Measurements from ENCODE around the gene PPP2R2C.

The PPP2R2C gene

GRCh38 chr4:6341696-6342095 lies 130.7 kb downstream of the PPP2R2C start:
- H3K9ac ChIP-seq (ENCODE audit: insufficient read length, low read depth), result no peak overlapping the region
- H3K9me3 ChIP-seq (ENCODE audit: insufficient read depth, low read length), result peaks cover 8% of the 10 kb centered on the region; the same call in 1 of the 2 replicates
- H3K4me1 ChIP-seq (ENCODE audit: insufficient read depth, insufficient read length), result peaks cover 12% of the 10 kb centered on the region
- H3K4me3 ChIP-seq (ENCODE audit: insufficient read length, low read depth), result no peak overlapping the region
- TF ChIP-seq SUZ12 (IDR thresholded peaks at IDR 0.05; ENCODE audit: extremely low read depth, insufficient read depth, insufficient read length), result no peak
- TF ChIP-seq ZNF274 (IDR thresholded peaks at IDR 0.05; ENCODE audit: low read depth, low read length), result no peak
- no peak for TF ChIP-seq YY1 (IDR thresholded peaks at IDR 0.05; ENCODE audit: insufficient read depth, insufficient read length)
- DNase-seq (ENCODE audit: low read depth, low spot score), result no peak
- H3K27me3 ChIP-seq (ENCODE audit: insufficient read depth, insufficient read length), result peaks cover 21% of the 10 kb centered on the region
- H3K36me3 ChIP-seq (ENCODE audit: insufficient read depth, insufficient read length, low read length), result no peaks in the 10 kb centered on the region

DNA sequence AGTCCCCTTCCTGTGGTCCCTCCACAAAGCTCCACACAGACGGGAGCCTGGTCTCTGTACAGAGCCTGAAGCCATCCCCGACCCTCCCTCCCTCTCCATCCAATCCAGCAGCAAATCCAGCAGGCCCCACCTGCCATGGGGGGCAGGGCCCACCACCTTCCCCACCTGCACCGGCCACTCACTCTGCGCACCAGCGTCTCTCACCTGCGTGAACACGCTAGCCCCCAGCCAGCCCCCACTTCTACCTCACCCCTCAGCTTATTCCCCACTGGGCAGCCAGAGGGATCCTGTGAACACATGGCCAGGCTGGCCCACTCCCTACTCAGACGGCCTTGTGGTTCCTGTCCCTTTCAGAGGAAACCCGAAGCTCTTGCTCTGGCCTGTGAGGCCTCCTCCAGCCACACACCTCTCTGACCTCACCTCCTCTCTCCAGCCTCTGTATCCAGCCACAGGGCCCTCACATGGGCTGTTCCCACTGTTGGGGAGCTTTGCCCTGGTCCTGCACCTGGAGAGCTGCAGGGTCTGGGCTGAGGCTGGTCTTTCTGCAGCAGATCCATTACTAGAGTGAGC lies 131.9 kb downstream of the PPP2R2C start:
- Histone ChIP-seq H3K36me3 (ENCODE audit: insufficient read depth, insufficient read length, low read length) (no peaks in the 10 kb centered on the region), H3K9ac (ENCODE audit: insufficient read length, low read depth) (no peak overlapping the region), H3K9me3 (ENCODE audit: insufficient read depth, low read length) (peaks cover 3% of the 10 kb centered on the region; the same call in 1 of the 2 replicates), H3K4me1 (ENCODE audit: insufficient read depth, insufficient read length) (peaks cover 14% of the 10 kb centered on the region), H3K27me3 (ENCODE audit: insufficient read depth, insufficient read length) (peaks cover 25% of the 10 kb centered on the region), H3K4me3 (ENCODE audit: insufficient read length, low read depth) (no peak overlapping the region)
- no peak for TF ChIP-seq ZNF274 (IDR thresholded peaks at IDR 0.05; ENCODE audit: low read depth, low read length)
- TF ChIP-seq SUZ12 (IDR thresholded peaks at IDR 0.05; ENCODE audit: extremely low read depth, insufficient read depth, insufficient read length), result no peak
- no peak for TF ChIP-seq YY1 (IDR thresholded peaks at IDR 0.05; ENCODE audit: insufficient read depth, insufficient read length)
- DNase-seq (ENCODE audit: low read depth, low spot score), result no peak

- no peak overlapping the region for H3K9ac ChIP-seq (ENCODE audit: insufficient read length, low read depth)
- no peaks in the 10 kb centered on the region for H3K36me3 ChIP-seq (ENCODE audit: insufficient read depth, insufficient read length, low read length)
- H3K4me1 ChIP-seq (ENCODE audit: insufficient read depth, insufficient read length), result peaks cover 17% of the 10 kb centered on the region
- H3K27me3 ChIP-seq (ENCODE audit: insufficient read depth, insufficient read length), result peaks cover 29% of the 10 kb centered on the region
- no peaks in the 10 kb centered on the region for H3K9me3 ChIP-seq (ENCODE audit: insufficient read depth, low read length)
- no peak for DNase-seq (ENCODE audit: low read depth, low spot score)
- TF ChIP-seq SUZ12 (IDR thresholded peaks at IDR 0.05; ENCODE audit: extremely low read depth, insufficient read depth, insufficient read length), result no peak
- TF ChIP-seq ZNF274 (IDR thresholded peaks at IDR 0.05; ENCODE audit: low read depth, low read length), result no peak
- TF ChIP-seq YY1 (IDR thresholded peaks at IDR 0.05; ENCODE audit: insufficient read depth, insufficient read length), result no peak
- no peak overlapping the region for H3K4me3 ChIP-seq (ENCODE audit: insufficient read length, low read depth)
Measured at GRCh38 chr4:6339818-6340445, 132.5 kb downstream of the PPP2R2C start.

GRCh38 chr4:6338951-6339817 lies 133.2 kb downstream of the PPP2R2C start:
- H3K4me1 ChIP-seq (ENCODE audit: insufficient read depth, insufficient read length), result peaks cover 17% of the 10 kb centered on the region
- H3K27me3 ChIP-seq (ENCODE audit: insufficient read depth, insufficient read length), result peaks cover 29% of the 10 kb centered on the region
- no peak overlapping the region for H3K9ac ChIP-seq (ENCODE audit: insufficient read length, low read depth)
- TF ChIP-seq YY1 (IDR thresholded peaks at IDR 0.05; ENCODE audit: insufficient read depth, insufficient read length), result no peak
- TF ChIP-seq SUZ12 (IDR thresholded peaks at IDR 0.05; ENCODE audit: extremely low read depth, insufficient read depth, insufficient read length), result no peak
- TF ChIP-seq ZNF274 (IDR thresholded peaks at IDR 0.05; ENCODE audit: low read depth, low read length), result no peak
- H3K36me3 ChIP-seq (ENCODE audit: insufficient read depth, insufficient read length, low read length), result no peaks in the 10 kb centered on the region
- no peak for DNase-seq (ENCODE audit: low read depth, low spot score)
- H3K4me3 ChIP-seq (ENCODE audit: insufficient read length, low read depth), result no peak overlapping the region
- H3K9me3 ChIP-seq (ENCODE audit: insufficient read depth, low read length), result peaks cover 4% of the 10 kb centered on the region; the same call in 1 of the 2 replicates

DNA sequence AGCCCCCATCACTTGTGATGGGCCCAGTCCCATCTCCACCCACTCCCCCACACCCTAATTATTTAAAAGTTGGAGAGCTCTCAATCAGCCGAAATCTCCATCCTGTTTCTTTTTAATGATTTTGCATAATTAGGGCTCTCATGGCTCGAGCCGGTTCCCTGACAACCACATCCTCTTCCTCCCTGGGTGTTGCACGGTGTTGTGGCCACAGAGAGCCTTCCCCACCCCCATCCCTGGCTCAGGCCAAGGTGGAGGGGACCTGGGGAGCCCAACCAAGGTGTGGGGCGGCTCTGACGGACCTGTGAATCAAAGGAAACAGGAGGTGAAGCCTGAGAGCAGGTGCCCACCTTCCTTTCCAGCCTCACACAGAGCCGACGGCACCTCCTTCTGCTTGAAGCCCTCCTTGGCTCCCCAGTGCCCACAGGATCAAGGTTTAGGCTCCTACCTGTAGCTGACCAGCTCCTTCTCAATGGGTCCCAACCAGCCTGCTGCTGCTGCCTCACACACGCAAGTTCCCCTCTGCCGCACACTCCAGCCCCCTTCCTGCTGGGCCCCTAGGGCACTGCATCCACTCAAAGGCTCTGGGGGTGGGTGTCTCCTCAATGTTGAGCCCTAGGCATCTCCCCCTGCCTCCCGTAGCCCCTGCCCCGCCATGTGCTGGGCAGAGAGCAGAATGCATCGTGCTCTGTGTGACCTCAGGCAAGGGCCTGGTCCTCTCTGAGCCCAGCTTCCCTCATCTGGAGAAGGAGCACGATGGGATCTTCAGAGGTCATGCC lies 134.1 kb downstream of the PPP2R2C start:
- H3K27me3 ChIP-seq (ENCODE audit: insufficient read depth, insufficient read length), result peaks cover 29% of the 10 kb centered on the region
- no peak for DNase-seq (ENCODE audit: low read depth, low spot score)
- H3K9ac ChIP-seq (ENCODE audit: insufficient read length, low read depth), result no peak overlapping the region
- H3K4me3 ChIP-seq (ENCODE audit: insufficient read length, low read depth), result no peak overlapping the region
- H3K4me1 ChIP-seq (ENCODE audit: insufficient read depth, insufficient read length), result peaks cover 17% of the 10 kb centered on the region
- TF ChIP-seq SUZ12 (IDR thresholded peaks at IDR 0.05; ENCODE audit: extremely low read depth, insufficient read depth, insufficient read length) (no peak), ZNF274 (IDR thresholded peaks at IDR 0.05; ENCODE audit: low read depth, low read length) (no peak), YY1 (IDR thresholded peaks at IDR 0.05; ENCODE audit: insufficient read depth, insufficient read length) (no peak)
- peaks cover 10% of the 10 kb centered on the region; the same call in 1 of the 2 replicates for H3K9me3 ChIP-seq (ENCODE audit: insufficient read depth, low read length)
- H3K36me3 ChIP-seq (ENCODE audit: insufficient read depth, insufficient read length, low read length), result no peaks in the 10 kb centered on the region

- Histone ChIP-seq H3K4me3 (ENCODE audit: insufficient read length, low read depth) (no peak overlapping the region), H3K9ac (ENCODE audit: insufficient read length, low read depth) (no peak overlapping the region), H3K27me3 (ENCODE audit: insufficient read depth, insufficient read length) (peaks cover 29% of the 10 kb centered on the region), H3K9me3 (ENCODE audit: insufficient read depth, low read length) (peaks cover 10% of the 10 kb centered on the region; the same call in 1 of the 2 replicates), H3K36me3 (ENCODE audit: insufficient read depth, insufficient read length, low read length) (no peaks in the 10 kb centered on the region), H3K4me1 (ENCODE audit: insufficient read depth, insufficient read length) (peaks cover 17% of the 10 kb centered on the region)
- DNase-seq (ENCODE audit: low read depth, low spot score), result no peak
- TF ChIP-seq ZNF274 (IDR thresholded peaks at IDR 0.05; ENCODE audit: low read depth, low read length), result no peak
- no peak for TF ChIP-seq SUZ12 (IDR thresholded peaks at IDR 0.05; ENCODE audit: extremely low read depth, insufficient read depth, insufficient read length)
- no peak for TF ChIP-seq YY1 (IDR thresholded peaks at IDR 0.05; ENCODE audit: insufficient read depth, insufficient read length)
Measured at GRCh38 chr4:6337331-6337935, 135.0 kb downstream of the PPP2R2C start.

Data from NT2/D1 (cell line).